ENCODE measurements around the gene ASB6.

ASB6 gene

DNA sequence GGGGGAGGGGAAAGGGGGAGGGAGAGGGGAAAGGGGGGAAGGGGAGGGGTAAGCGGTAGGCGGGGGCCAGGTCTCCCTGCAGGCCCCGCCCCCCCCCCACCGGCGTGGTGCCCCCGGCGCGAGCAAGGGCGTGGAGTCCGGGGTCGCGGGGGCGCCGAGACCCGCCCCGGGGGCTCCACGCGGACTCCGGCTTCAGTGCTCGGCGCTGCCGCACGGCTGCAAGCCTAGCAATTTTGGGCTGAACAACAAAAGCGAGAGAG is 31.8 kb downstream of the ASB6 start:
- H3K4me3 ChIP-seq (ENCODE audit: low read depth, low read length), result peak overlapping the region; percentile 38
- TF ChIP-seq, protein P1, sequence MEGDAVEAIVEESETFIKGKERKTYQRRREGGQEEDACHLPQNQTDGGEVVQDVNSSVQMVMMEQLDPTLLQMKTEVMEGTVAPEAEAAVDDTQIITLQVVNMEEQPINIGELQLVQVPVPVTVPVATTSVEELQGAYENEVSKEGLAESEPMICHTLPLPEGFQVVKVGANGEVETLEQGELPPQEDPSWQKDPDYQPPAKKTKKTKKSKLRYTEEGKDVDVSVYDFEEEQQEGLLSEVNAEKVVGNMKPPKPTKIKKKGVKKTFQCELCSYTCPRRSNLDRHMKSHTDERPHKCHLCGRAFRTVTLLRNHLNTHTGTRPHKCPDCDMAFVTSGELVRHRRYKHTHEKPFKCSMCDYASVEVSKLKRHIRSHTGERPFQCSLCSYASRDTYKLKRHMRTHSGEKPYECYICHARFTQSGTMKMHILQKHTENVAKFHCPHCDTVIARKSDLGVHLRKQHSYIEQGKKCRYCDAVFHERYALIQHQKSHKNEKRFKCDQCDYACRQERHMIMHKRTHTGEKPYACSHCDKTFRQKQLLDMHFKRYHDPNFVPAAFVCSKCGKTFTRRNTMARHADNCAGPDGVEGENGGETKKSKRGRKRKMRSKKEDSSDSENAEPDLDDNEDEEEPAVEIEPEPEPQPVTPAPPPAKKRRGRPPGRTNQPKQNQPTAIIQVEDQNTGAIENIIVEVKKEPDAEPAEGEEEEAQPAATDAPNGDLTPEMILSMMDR (IDR thresholded peaks at IDR 0.05; ENCODE audit: low read depth, low read length), result no peak
- no peak for DNase-seq (ENCODE audit: low read depth, low spot score)
- in situ Hi-C loops (cut with HindIII; ENCODE audit: low sequenced_read_pairs), result no loop called here

GRCh38 chr9:129609486-129610212 is 32.3 kb downstream of the ASB6 start:
- H3K4me3 ChIP-seq (ENCODE audit: low read depth, low read length), result no peak overlapping the region
- TF ChIP-seq, protein P1 (IDR thresholded peaks at IDR 0.05; ENCODE audit: low read depth, low read length), result no peak
- peak; percentile 80 for DNase-seq (ENCODE audit: low read depth, low spot score)
- in situ Hi-C loops (cut with HindIII; ENCODE audit: low sequenced_read_pairs), result no loop called here

DNA sequence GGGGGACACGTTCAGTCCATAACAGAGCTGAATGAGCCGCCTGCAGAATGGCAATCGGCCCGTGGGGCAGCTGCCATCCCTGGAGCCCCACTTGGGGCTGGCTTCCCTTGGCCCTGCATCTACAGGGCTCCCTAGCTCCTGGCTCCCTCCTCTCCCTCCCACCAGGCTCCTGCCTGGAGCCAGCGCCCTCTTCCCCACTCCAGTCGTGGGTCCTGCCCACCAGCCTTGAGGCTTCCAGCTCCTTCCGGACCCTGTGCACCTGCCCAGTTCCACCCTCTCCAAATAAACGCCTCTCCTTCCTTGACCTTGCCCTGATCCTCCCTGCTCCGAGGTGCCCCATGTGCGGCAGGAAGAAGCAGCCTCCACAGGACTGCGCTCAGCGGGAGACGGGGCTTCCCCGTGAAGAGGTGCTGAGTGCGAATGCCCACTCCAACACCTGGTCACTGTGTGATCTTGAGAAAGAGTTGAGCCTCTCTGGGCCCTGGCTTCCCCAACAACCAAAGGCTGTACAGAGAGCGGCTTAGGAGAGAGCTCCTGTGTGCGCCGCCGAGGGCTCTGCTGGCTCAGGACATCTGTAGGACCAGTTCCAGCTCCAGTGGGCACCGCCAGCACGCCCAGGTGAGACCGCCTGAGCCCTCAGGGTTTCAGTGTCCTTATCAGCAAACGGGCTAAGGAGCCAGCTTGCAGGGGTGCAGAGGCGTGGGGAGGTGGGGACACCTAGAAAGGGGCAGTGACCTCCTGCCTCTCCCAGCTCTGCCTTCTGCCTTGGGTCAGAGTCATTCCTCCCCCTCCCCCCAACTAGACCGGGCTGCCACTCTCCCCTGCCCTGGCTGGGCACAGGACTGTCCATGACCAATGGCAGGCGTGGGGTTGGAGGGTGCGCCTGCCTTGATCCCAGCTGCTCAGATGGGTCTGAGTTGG is 33.1 kb downstream of the ASB6 start:
- no peak for DNase-seq (ENCODE audit: low read depth, low spot score)
- in situ Hi-C loops (cut with HindIII; ENCODE audit: low sequenced_read_pairs), result no loop called here
- no peak overlapping the region for H3K4me3 ChIP-seq (ENCODE audit: low read depth, low read length)
- TF ChIP-seq, protein P1 (IDR thresholded peaks at IDR 0.05; ENCODE audit: low read depth, low read length), result no peak

DNA sequence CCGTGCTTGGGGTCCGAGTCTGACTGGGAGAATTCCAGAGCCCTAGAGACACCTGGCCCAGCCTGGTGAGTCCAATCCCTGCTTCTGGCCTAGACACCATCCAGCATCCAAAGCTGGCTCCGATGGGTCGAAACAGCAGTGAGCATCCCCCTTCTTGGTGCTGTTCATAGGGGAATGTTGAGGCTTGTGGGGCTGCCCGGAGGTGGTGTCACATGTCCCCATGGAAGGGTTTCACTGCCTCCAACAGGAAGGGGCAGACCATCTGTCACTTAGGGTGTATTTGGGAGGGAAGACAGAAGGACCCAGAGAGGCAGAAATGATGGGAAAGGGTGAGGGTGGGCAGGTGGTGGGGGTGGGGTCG is 34.9 kb downstream of the ASB6 start:
- no peak overlapping the region for H3K4me3 ChIP-seq (ENCODE audit: low read depth, low read length)
- TF ChIP-seq, protein P1 (IDR thresholded peaks at IDR 0.05; ENCODE audit: low read depth, low read length), result no peak
- in situ Hi-C loops (cut with HindIII; ENCODE audit: low sequenced_read_pairs), result no loop called here
- no peak for DNase-seq (ENCODE audit: low read depth, low spot score)

DNA sequence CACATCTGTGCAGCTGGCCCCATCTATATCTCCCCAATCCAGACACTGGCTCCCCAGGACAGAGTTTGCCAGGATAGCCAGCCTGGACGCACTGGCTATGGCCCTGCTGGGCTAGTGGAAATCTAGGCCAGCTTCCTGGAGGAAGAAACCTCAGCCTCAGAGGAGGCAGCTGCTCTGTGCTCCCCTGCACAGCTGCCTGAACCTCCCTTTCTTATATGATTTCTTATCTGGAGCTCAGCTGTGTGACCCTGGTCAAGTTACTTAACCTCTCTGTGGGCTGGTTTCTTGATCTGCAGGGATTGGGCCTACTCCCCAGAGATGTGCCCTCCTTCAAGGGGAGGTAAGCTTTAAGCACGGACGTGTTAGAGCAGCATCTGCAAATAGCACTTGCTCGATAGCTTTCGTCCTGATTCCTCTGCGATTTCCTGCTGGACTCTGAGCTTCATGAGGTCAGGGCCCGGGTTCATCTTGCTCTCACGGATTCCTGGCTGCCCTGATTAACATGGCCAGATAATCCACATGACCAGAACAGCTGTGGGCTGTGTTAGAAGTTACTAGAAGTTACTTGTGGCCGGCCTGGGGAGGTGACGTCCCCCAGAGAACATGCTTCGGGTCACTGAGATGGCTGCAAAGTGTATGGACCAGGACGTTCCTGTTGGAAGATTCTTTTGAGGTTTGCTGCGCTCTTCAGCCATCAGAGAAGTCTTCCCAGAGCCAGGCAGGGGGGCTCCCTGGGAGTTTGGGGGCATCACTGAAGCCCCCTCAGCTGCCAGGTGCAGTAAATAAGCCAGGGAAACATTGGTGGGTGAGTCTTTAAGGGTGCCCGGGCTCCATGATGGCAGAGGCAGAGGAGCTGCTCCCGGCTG is 35.6 kb downstream of the ASB6 start:
- DNase-seq (ENCODE audit: low read depth, low spot score), result no peak
- TF ChIP-seq, protein P1 (IDR thresholded peaks at IDR 0.05; ENCODE audit: low read depth, low read length), result no peak
- in situ Hi-C loops (cut with HindIII; ENCODE audit: low sequenced_read_pairs), result no loop called here
- H3K4me3 ChIP-seq (ENCODE audit: low read depth, low read length), result no peak overlapping the region

- in situ Hi-C loops (cut with HindIII; ENCODE audit: low sequenced_read_pairs), result no loop called here
Observed at GRCh38 chr9:129604766-129605163, 37.2 kb downstream of the ASB6 start.

More at GRCh38 chr9:129604766-129605163, 37.2 kb downstream of the ASB6 start:
- DNase-seq (ENCODE audit: low read depth, low spot score), result no peak
- H3K4me3 ChIP-seq (ENCODE audit: low read depth, low read length), result no peak overlapping the region
- TF ChIP-seq, protein P1 (IDR thresholded peaks at IDR 0.05; ENCODE audit: low read depth, low read length), result no peak

Measured in astrocyte of the spinal cord (primary cell).